OCI-LY3 (cell line): ENCODE measurements around the gene ZNF500.

Experiments
- H2AFZ ChIP-seq: fragments of 200-600, 300-600 bp; shearing (Covaris generic); 2 replicates; pipeline ENCODE4 v1.6.0; 2014; ENCODE audit warnings: antibody characterized with exemption, low read depth, low read length
- H3K27ac ChIP-seq: fragments of 200-600, 300-600 bp; sonication (generic); 2 replicates; pipeline ENCODE4 v1.5.1; 2014; ENCODE audit warnings: mild to moderate bottlenecking, low read length, moderate library complexity, mixed read lengths
- H3K27me3 ChIP-seq: fragments of 200-600, 300-600 bp; sonication (generic); 2 replicates; pipeline ENCODE4 v1.6.1; 2014; ENCODE audit warnings: low read depth, low read length, mixed read lengths
- H3K36me3 ChIP-seq: fragments of 200-600, 300-600 bp; sonication (generic); replicated peaks from 2 replicates; pipeline ENCODE3; 2014; ENCODE audit warnings: low read depth, low read length, mixed read lengths
- H3K4me1 ChIP-seq: fragments of 300-600, 200-600 bp; sonication (generic); 2 replicates; pipeline ENCODE4 v1.6.1; 2014; ENCODE audit warnings: low read length, mixed read lengths
- H3K4me2 ChIP-seq: fragments of 200-600, 300-600 bp; sonication (generic); 2 replicates; pipeline ENCODE4 v1.6.1; 2014; ENCODE audit warnings: low read length, mixed read lengths
- H3K4me3 ChIP-seq: fragments of 300-600, 200-600 bp; sonication (generic); 2 replicates; pipeline ENCODE4 v1.5.1; 2014; ENCODE audit warnings: antibody characterized with exemption, mild to moderate bottlenecking, low read length, moderate library complexity
- H3K79me2 ChIP-seq: fragments of 300-600, 200-600 bp; shearing (Covaris generic); 2 replicates; pipeline ENCODE4 v1.6.1; 2014; ENCODE audit warnings: mild to moderate bottlenecking, low read length, mixed read lengths
- H3K9ac ChIP-seq: fragments of 300-600, 200-600 bp; shearing (Covaris generic); 2 replicates; pipeline ENCODE4 v1.6.0; 2014; ENCODE audit warnings: mild to moderate bottlenecking, low read length, moderate library complexity
- H3K9me3 ChIP-seq: fragments of 200-600, 300-600 bp; shearing (Covaris generic); 2 replicates; pipeline ENCODE4 v1.6.1; 2014; ENCODE audit warnings: low read length, mixed read lengths; ENCODE audit not compliant: insufficient read depth
- H4K20me1 ChIP-seq: fragments of 200-600, 300-600 bp; sonication (generic); 2 replicates; pipeline ENCODE4 v1.6.1; 2016; ENCODE audit warnings: low read length, mixed read lengths; ENCODE audit not compliant: insufficient read depth
- CTCF ChIP-seq: fragments of 200-600, 300-600 bp; sonication (generic); IDR thresholded peaks from 2 replicates; pipeline ENCODE4 v1.5.1; 2014; ENCODE audit warnings: antibody characterized with exemption, low read length, low read depth
- EZH2phosphoT487 ChIP-seq: fragments of 200-600 bp; shearing (Covaris generic); IDR thresholded peaks from 2 replicates; pipeline ENCODE4 v1.6.1; 2018; ENCODE audit warnings: antibody characterized with exemption, mixed run types, low read depth

ZNF500 gene

GRCh38 chr16:4803898-4804762, 37.2 kb upstream of the ZNF500 start:
- H3K9ac ChIP-seq = no peak overlapping the region
- H3K36me3 ChIP-seq = peaks cover 12% of the 10 kb centered on the region

GRCh38 chr16:4803401-4803844, 36.5 kb upstream of the ZNF500 start:
- Histone ChIP-seq H3K4me1 (peaks cover 17% of the 10 kb centered on the region), H3K27me3 (no peaks in the 10 kb centered on the region), H3K27ac (peak overlapping the region; percentile 79), H3K9ac (peak overlapping the region; percentile 58), H3K9me3 (no peaks in the 10 kb centered on the region), H2AFZ (no peak overlapping the region), H3K79me2 (no peaks in the 10 kb centered on the region), H4K20me1 (no peaks in the 10 kb centered on the region), H3K4me3 (peak overlapping the region; percentile 85), H3K4me2 (peak overlapping the region; percentile 67), H3K36me3 (peaks cover 8% of the 10 kb centered on the region)
- TF ChIP-seq EZH2phosphoT487 (no peak), CTCF (no peak)

More at GRCh38 chr16:4803898-4804762, 37.2 kb upstream of the ZNF500 start:
- H3K27ac ChIP-seq = peak overlapping the region; percentile 79
- H3K79me2 ChIP-seq = no peaks in the 10 kb centered on the region
- H3K4me2 ChIP-seq = peak overlapping the region; percentile 67
- H3K9me3 ChIP-seq = no peaks in the 10 kb centered on the region
- no peak for TF ChIP-seq EZH2phosphoT487
- no peak for TF ChIP-seq CTCF
- H4K20me1 ChIP-seq = no peaks in the 10 kb centered on the region
- no peak overlapping the region for H2AFZ ChIP-seq
- H3K27me3 ChIP-seq = no peaks in the 10 kb centered on the region
- H3K4me1 ChIP-seq = peaks cover 17% of the 10 kb centered on the region
- H3K4me3 ChIP-seq = no peak overlapping the region

- peak overlapping the region; percentile 79 for H3K27ac ChIP-seq
- H3K4me2 ChIP-seq = peak overlapping the region; percentile 96
- H3K4me1 ChIP-seq = peaks cover 17% of the 10 kb centered on the region
- H2AFZ ChIP-seq = peak overlapping the region; percentile 53; the same call in 1 of the 2 replicates
- H3K79me2 ChIP-seq = no peaks in the 10 kb centered on the region
- TF ChIP-seq CTCF (no peak), EZH2phosphoT487 (no peak)
- H3K4me3 ChIP-seq = peak overlapping the region; percentile 85
- H3K36me3 ChIP-seq = peaks cover 8% of the 10 kb centered on the region
- no peaks in the 10 kb centered on the region for H4K20me1 ChIP-seq
- H3K27me3 ChIP-seq = no peaks in the 10 kb centered on the region
- H3K9me3 ChIP-seq = no peaks in the 10 kb centered on the region
- H3K9ac ChIP-seq = peak overlapping the region; percentile 58
Observed at GRCh38 chr16:4802659-4803287, 35.8 kb upstream of the ZNF500 start.

GRCh38 chr16:4801962-4802658, 35.1 kb upstream of the ZNF500 start, which contains the start of gene ROGDI:
TSS of gene ROGDI (minus strand) at chr16:4802633. CDS start at chr16:4802571, 62 bp downstream.
- TF ChIP-seq CTCF = no peak
- TF ChIP-seq EZH2phosphoT487 = no peak
- peak within 1 kb of the TSS; percentile 69 for H3K9ac ChIP-seq
- H3K9me3 ChIP-seq = no peaks in the 10 kb centered on the region
- peak within 1 kb of the TSS; percentile 79 for H3K27ac ChIP-seq
- peak within 1 kb of the TSS; percentile 96 for H3K4me2 ChIP-seq
- H3K36me3 ChIP-seq = peaks cover 2% of the 10 kb centered on the region
- peaks cover 17% of the 10 kb centered on the region for H3K4me1 ChIP-seq
- H3K4me3 ChIP-seq = peak within 1 kb of the TSS; percentile 85
- H2AFZ ChIP-seq = peak within 1 kb of the TSS; percentile 83
- no peaks in the 10 kb centered on the region for H3K79me2 ChIP-seq
- no peaks in the 10 kb centered on the region for H3K27me3 ChIP-seq
- H4K20me1 ChIP-seq = no peaks in the 10 kb centered on the region
